ENCODE data around the gene GADL1.

The GADL1 gene

GRCh38 chr3:30691944-30692343 is 202.5 kb downstream of the GADL1 start:
- no peak for FAIRE-seq

- FAIRE-seq = no peak
Observed at GRCh38 chr3:30691249-30691880, 203.1 kb downstream of the GADL1 start.

- FAIRE-seq = no peak
Observed at GRCh38 chr3:30690199-30690598, 204.3 kb downstream of the GADL1 start.

- no peak for FAIRE-seq
Observed at GRCh38 chr3:30688776-30689641, 205.5 kb downstream of the GADL1 start.

GRCh38 chr3:30687930-30688570 is 206.4 kb downstream of the GADL1 start:
- no peak for FAIRE-seq

GRCh38 chr3:30686799-30687198 is 207.7 kb downstream of the GADL1 start:
- FAIRE-seq = no peak

GRCh38 chr3:30686176-30686575 is 208.3 kb downstream of the GADL1 start:
- FAIRE-seq = no peak

- no peak for FAIRE-seq
Observed at GRCh38 chr3:30685267-30685667, 209.2 kb downstream of the GADL1 start.

GRCh38 chr3:30684356-30684755 is 210.1 kb downstream of the GADL1 start:
- no peak for FAIRE-seq

GRCh38 chr3:30683769-30684168 is 210.7 kb downstream of the GADL1 start:
- FAIRE-seq = no peak

GRCh38 chr3:30682434-30683155 is 211.9 kb downstream of the GADL1 start:
- no peak for FAIRE-seq

- no peak for FAIRE-seq
Observed at GRCh38 chr3:30681649-30682211, 212.7 kb downstream of the GADL1 start.

GRCh38 chr3:30680789-30681648 is 213.4 kb downstream of the GADL1 start:
- no peak for FAIRE-seq

- no peak for FAIRE-seq
Observed at GRCh38 chr3:30679045-30679444, 215.4 kb downstream of the GADL1 start.

GRCh38 chr3:30677347-30677685 is 217.1 kb downstream of the GADL1 start:
- no peak for FAIRE-seq

- FAIRE-seq = peak; percentile 38
Observed at GRCh38 chr3:30676424-30677346, 217.8 kb downstream of the GADL1 start.
